ENCODE measurements around the gene TNFSF15.

Gene TNFSF15

GRCh38 chr9:114824110-114824509 is 18.3 kb upstream of the TNFSF15 start:
- no peak for DNase-seq

GRCh38 chr9:114823441-114823840 is 17.6 kb upstream of the TNFSF15 start:
- no peak for DNase-seq

GRCh38 chr9:114822708-114823107 is 16.9 kb upstream of the TNFSF15 start:
- no peak for DNase-seq

GRCh38 chr9:114820776-114821501 is 15.1 kb upstream of the TNFSF15 start:
- DNase-seq = no peak

- DNase-seq = no peak
Measured at GRCh38 chr9:114818178-114818577, 12.3 kb upstream of the TNFSF15 start.

- no peak for DNase-seq
Measured at GRCh38 chr9:114813717-114814418, 8.0 kb upstream of the TNFSF15 start.

GRCh38 chr9:114811966-114812636 is 6.3 kb upstream of the TNFSF15 start:
- DNase-seq = no peak

- DNase-seq = no peak
Measured at GRCh38 chr9:114811301-114811700, 5.5 kb upstream of the TNFSF15 start.

- no peak for DNase-seq
Measured at GRCh38 chr9:114810614-114811013, 4.8 kb upstream of the TNFSF15 start.

GRCh38 chr9:114806526-114806900 is 674 bp upstream of the TNFSF15 start:
- no peak for DNase-seq

- no peak for DNase-seq
Measured at GRCh38 chr9:114804505-114804904, 1.3 kb downstream of the TNFSF15 start.

GRCh38 chr9:114803479-114804265 is 2.2 kb downstream of the TNFSF15 start:
- no peak for DNase-seq

- no peak for DNase-seq
Measured at GRCh38 chr9:114799925-114800324, 5.9 kb downstream of the TNFSF15 start.

- DNase-seq = no peak
Measured at GRCh38 chr9:114799441-114799840, 6.4 kb downstream of the TNFSF15 start.

- DNase-seq = no peak
Measured at GRCh38 chr9:114798780-114799427, 6.9 kb downstream of the TNFSF15 start.

- DNase-seq = no peak
Measured at GRCh38 chr9:114798101-114798500, 7.7 kb downstream of the TNFSF15 start.

GRCh38 chr9:114792396-114792795 is 13.4 kb downstream of the TNFSF15 start:
- DNase-seq = no peak

- no peak for DNase-seq
Measured at GRCh38 chr9:114791736-114792135, 14.1 kb downstream of the TNFSF15 start.

- DNase-seq = no peak
Measured at GRCh38 chr9:114791312-114791711, 14.5 kb downstream of the TNFSF15 start.

- DNase-seq = no peak
Measured at GRCh38 chr9:114790521-114790920, 15.3 kb downstream of the TNFSF15 start.

GRCh38 chr9:114789006-114789405 is 16.8 kb downstream of the TNFSF15 start:
- no peak for DNase-seq

- no peak for DNase-seq
Measured at GRCh38 chr9:114787781-114788498, 17.9 kb downstream of the TNFSF15 start.
